GM19372 (cell line): ENCODE data around the gene APOA5.
"Not testable (repeated sequence)": the region's sequence is repeated elsewhere in the genome, so short reads cannot be mapped to it uniquely, and the experiment has no call there.

Source experiments
- ATAC-seq: cut with Tn5 transposase; IDR thresholded peaks from one replicate; pipeline ENCODE4 v1.9.1; 2021; ENCODE audit warnings: mild to moderate bottlenecking, low read depth, moderate library complexity; ENCODE audit not compliant: unreplicated experiment

APOA5 gene

GRCh38 chr11:116801662-116802061, 10.0 kb upstream of the APOA5 start:
- ATAC-seq, result not testable (repeated sequence)

- ATAC-seq, result no peak
Observed at GRCh38 chr11:116800610-116801009, 8.9 kb upstream of the APOA5 start.

DNA sequence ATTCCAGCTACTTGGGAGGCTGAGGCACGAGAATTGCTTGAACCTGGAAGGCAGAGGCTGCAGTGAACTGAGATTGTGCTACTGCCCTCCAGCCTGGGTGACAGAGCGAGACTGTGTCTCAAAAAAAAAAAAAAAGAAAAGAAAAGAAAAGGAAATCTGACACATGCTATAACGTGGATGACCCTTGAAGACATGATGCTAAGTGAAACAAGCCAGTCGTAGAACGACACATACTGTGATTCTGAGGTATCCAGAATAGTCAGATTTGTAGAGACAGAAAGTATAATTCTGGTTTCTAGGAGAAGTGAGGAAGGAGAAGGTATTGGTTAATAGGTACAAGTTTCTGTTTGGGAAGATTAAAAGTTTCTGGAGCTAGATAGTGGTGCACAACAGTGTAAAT, 6.7 kb upstream of the APOA5 start:
- ATAC-seq, result no peak

- ATAC-seq, result no peak
Observed at GRCh38 chr11:116797816-116798215, 6.1 kb upstream of the APOA5 start.

- no peak for ATAC-seq
Observed at GRCh38 chr11:116796548-116796947, 4.9 kb upstream of the APOA5 start.

DNA sequence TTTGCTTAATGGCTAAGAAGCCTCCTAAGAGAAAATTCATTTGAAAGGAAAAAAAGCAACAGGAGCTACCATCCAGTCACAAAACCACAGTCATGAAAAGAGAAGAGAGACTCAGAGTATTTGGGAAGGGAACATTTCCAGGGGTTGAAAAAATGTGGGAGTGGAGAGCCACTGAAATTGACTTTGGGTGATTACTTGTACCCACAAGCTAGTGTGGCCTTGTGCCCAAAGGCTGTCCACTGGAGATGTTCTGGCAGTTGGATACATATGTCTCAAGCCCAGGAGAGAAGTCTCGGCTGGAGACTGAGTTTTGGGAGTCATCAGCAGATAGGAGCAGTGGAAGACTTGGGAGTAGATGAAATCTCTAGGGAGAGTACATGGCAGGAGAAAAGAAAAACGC, 3.2 kb upstream of the APOA5 start:
- ATAC-seq, result no peak

DNA sequence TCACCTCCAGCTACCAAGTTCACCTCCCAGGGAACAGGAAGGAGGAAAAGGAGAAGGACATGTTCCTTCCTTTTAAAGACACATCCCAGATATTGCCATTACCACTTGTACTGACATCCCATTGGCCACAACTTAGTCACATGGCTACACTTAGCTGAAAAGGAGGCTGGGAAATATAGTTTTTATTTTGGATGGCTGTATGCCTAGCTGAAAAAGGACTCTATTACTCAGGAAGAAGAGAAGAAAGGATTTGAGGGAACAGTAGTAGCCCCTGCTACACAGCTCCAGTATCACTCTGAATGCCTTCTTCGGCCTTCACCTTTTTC, 2.1 kb upstream of the APOA5 start:
- ATAC-seq, result no peak

DNA sequence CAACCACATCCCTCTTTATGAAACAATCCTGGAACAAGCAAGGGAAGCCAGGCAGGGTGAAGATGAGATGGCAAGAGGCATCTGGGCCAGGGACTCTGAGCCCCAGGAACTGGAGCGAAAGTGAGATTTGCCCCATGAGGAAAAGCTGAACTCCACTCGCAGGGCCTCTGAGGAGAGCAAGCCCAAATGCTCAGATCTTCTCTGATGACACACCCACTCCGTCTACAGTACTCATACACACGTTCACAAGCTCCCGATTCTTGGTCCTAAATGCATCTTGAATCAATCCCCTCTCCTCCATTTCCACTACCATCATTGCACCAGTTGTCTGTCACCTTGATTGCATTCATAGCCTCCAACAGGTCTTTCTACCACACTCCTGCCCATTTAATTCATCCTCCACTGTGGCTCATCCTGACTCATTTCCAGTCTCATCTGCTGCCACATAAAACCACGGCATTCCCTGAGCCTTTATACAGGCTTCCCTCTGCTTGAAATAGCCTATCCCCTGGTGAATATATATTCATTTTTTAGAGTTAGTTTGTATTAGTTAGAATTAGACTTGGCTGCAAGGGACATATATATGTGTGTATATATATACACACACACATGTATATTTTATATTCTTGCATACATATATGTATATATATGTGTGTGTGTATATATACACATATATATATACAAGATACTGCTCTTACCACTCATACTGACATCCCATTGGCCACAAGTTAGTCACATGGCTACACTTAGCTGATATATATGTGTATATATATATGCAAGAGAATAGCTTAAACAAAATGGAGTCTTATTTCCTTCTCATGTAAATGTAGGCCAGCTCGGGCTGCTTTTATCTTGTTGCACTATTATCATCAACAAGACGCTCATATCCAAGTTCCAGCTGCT, 1.4 kb upstream of the APOA5 start:
- no peak for ATAC-seq

- no peak for ATAC-seq
Observed at GRCh38 chr11:116792144-116792868, 627 bp upstream of the APOA5 start.

DNA sequence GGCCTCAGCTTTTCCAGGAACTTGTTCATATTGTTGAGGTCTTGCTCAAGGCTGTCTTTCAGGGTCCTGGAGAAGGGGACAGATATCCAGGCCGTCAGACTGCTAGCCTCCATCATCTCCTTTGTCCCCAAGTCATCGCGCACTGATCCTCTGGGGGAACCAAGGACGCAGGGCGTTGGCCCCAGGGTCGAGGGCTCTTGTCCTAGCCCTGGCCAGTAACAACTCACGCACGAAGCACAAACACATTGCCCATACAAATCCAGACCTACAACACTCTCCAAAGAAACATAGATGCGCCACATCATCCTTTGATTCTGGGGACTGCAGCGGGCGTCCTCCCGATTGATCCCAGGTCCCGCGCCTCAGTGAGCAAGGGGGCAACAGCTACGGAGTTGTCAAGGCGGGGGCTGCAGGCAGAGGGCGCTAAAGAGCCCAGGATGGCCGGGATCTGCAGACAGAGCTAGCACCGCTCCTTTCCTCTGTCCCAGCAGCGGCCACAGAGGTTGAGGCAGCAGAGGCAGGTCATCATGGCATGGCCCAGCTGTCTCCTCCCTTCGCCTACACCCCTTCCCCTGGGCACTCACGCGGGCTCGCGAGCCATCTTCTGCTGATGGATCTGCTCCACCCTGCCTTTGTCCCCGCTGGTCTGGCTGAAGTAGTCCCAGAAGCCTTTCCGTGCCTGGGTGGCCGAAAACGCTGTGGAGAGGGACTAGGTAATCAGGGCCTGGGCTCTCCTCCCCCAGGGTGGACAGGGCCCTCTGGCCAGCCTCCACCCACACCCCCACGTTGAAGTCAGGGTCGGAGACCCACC, 472 bp downstream of the APOA5 start:
- no peak for ATAC-seq

DNA sequence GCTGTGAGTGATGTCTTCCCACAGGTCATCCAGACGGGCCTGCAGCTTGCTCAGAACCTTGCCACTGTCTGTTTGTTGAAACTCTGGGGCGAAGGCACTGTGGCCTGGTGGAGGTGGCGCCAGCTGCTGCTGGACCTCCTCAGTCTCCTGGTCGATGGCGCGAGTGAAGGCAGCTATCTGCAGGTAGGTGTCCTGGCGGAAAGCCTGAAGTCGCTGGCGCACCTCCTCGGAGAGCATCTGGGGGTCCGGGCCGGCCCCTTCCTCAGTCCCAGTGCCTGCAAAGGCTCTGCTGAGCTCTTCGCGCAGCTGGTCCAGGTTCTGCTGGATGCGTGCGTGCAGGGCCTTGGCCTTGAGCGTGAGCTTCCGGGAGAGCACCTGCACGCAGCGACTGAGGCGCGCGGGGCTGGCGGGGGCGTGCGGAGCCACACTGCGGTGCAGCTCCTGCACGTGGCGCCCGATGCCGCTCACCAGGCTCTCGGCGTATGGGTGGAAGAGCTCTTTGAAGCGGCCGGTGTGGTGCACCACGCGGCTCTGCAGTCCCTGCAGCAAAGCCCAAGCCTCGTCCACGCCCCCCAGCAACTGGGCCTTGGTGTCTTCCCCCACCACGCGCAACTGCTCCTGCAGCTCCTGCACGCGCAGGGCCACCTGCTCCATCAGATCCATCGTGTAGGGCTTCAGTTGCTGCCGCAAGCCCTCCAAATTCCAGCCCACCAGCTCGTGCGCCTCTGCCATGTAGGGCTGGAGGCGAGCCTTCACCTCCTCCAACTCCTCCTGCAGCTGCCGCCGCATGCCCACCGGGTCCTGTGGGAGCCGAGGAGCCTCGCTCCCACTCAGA, 1.3 kb downstream of the APOA5 start:
- no peak for ATAC-seq

GRCh38 chr11:116788975-116789374, 2.7 kb downstream of the APOA5 start:
- ATAC-seq, result no peak

DNA sequence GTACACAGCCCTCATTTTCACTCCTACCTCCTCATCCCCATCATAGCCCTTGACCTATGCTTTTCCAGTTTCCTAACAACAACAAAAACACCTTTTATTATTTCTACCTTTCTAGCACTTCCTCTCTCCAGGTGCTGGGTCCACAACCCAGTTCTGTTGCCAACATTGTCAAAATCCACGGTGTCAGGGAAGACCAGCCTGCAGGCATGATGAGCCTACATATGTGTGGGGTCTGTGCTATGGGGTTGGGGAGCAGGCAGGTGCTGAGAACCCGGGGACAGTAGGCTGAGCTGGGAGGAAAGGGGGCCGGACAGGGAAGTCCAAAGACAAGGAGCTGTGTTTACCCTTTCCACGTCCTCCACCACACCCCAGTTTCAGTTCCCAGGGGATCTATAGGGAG, 3.1 kb downstream of the APOA5 start:
- no peak for ATAC-seq

- ATAC-seq, result peak; percentile 87
Observed at GRCh38 chr11:116787786-116788486, 3.7 kb downstream of the APOA5 start, which contains the start of gene ZPR1. TSS of gene ZPR1 (minus strand) at chr11:116788023. CDS start at chr11:116787990, 33 bp downstream.

DNA sequence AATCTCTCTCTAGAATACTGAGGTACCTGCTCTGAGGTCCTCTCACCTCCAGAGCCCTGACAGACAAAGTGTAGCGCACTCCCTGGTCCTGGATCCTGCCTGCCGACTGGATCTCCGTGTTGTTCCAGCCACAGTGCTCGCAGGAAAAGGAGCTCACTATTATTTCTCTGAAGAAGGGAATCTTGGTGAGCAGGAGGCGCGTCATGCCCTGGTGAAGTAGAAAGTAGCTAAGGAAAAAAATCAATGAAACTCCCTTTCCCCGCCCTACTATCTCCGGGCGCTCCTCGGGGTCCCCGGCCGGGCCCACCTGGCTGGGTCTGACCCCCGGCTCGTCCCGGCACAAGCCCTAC, 4.3 kb downstream of the APOA5 start:
- peak; percentile 7 for ATAC-seq

DNA sequence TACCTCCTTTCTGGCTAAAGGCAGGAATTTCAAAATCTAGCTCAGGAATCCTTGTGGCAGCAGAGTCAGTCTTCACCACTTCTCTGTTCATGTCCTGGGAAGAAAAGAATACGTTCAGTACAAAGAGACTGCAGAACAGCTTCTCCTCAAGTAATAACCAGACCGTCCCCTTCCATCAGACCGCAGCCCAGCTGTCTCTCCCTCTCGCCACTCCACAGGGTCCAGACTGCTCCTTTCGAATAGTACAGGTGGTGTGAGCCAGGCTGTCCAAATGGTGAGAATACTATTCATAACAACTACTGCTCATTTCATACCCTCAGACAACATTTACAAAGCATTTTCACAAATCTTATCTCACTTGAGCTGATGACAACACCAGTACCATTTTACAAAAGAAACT, 4.7 kb downstream of the APOA5 start:
- ATAC-seq, result no peak

DNA sequence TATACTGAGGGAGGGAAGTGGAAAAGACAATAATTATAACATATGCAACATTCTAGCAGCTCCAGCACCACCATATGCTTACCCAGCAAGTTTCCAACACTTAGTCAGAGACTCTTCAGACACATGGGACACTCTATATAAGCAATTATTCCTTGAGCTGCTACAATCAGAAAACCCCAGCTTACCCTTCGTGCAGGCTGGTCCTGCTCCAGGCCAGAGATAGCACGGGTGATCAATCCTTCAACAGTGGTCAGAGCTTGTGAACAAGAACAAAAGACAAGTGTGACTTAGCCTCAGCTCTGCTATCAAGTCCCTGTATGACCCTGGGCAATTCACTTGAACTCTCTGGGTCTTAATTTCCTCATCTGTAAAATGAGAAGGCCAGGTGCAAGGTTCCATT, 5.4 kb downstream of the APOA5 start:
- ATAC-seq, result no peak

DNA sequence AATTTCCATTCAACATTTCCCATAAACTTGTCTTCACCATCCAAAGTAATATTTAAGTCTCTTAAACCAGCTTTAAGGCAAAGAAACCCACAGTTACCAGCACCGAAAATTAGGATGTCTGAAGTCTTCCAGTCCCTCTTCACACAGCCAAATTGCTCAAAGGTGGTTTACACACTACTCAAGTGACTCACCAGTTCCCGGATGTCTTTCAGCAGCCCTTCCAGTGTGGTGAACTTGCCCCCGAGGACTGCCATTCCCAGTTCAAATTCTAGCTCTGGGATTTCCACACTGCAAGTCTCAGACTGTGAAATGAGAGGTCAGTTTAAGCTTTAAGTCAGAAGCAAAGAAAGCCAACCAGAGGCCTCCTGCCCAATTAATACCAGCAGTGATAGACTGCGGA, 9.0 kb downstream of the APOA5 start:
- ATAC-seq, result no peak

- ATAC-seq, result no peak
Observed at GRCh38 chr11:116778556-116778955, 13.1 kb downstream of the APOA5 start.

DNA sequence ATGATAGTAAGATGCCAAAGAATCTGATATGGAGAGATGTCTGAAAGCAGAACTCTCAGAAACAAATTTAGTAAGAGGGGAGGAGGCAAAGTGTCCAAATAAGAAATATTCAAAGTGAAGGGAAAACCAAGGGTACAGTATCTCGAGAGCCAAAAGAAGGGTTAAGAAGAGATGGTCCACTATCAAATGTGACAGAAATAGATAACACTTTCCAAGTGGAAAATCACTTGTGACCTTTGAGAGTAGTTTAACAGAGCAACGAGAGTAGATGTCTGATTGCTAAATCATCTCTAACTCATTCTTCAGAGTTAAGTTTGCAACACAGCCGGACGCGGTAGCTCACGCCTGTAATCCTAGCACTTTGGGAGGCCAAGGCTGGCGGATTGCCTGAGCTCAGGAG, 14.6 kb downstream of the APOA5 start:
- ATAC-seq, result no peak
